OCI-LY1 (cell line): Measurements from ENCODE around the gene MAP2.

Experiments
- H2AFZ ChIP-seq: fragments of 200-600 bp; sonication (generic), shearing (Covaris generic); 2 replicates; pipeline ENCODE4 v1.6.0; 2014; ENCODE audit warnings: antibody characterized with exemption, mild to moderate bottlenecking, low read length
- H3F3A ChIP-seq: fragments of 200-600 bp; sonication (generic), shearing (Covaris generic); 2 replicates; pipeline ENCODE4 v1.6.0; 2014; ENCODE audit warnings: mild to moderate bottlenecking, antibody characterized with exemption, low read length, moderate library complexity; ENCODE audit not compliant: insufficient read depth
- H3K27ac ChIP-seq: fragments of 200-600 bp; sonication (generic); 2 replicates; pipeline ENCODE4 v1.5.1; 2014; ENCODE audit warnings: low read length, mixed run types, mild to moderate bottlenecking, low read depth; ENCODE audit not compliant: poor library complexity, severe bottlenecking
- H3K27me3 ChIP-seq: fragments of 200-600 bp; sonication (generic); 2 replicates; pipeline ENCODE4 v1.6.0; 2014; ENCODE audit warnings: antibody characterized with exemption, mild to moderate bottlenecking, low read length, moderate library complexity; ENCODE audit not compliant: insufficient read depth
- H3K36me3 ChIP-seq: fragments of 200-600 bp; sonication (generic); 2 replicates; pipeline ENCODE4 v1.6.1; 2014; ENCODE audit warnings: mild to moderate bottlenecking, antibody characterized with exemption, low read length, moderate library complexity, mixed read lengths; ENCODE audit not compliant: insufficient read depth
- H3K4me1 ChIP-seq: fragments of 200-600 bp; sonication (generic); 2 replicates; pipeline ENCODE4 v1.5.1; 2014; ENCODE audit warnings: mild to moderate bottlenecking, low read length, moderate library complexity; ENCODE audit not compliant: insufficient read depth, severe bottlenecking
- H3K4me2 ChIP-seq: fragments of 200-600 bp; sonication (generic), shearing (Covaris generic); 2 replicates; pipeline ENCODE4 v1.6.1; 2014; ENCODE audit warnings: low read length
- H3K4me3 ChIP-seq: fragments of 200-600 bp; sonication (generic); 2 replicates; pipeline ENCODE4 v1.5.1; 2014; ENCODE audit warnings: low read length, low read depth, mild to moderate bottlenecking, mixed read lengths; ENCODE audit not compliant: poor library complexity, severe bottlenecking
- H3K79me2 ChIP-seq: fragments of 200-600 bp; shearing (Covaris generic); 2 replicates; pipeline ENCODE4 v1.6.1; 2016; ENCODE audit warnings: mixed run types, low read length, mixed read lengths; ENCODE audit not compliant: insufficient read depth
- H3K9ac ChIP-seq: fragments of 200-600 bp; sonication (generic), shearing (Covaris generic); 2 replicates; pipeline ENCODE4 v1.6.1; 2014; ENCODE audit warnings: mild to moderate bottlenecking, low read length, mixed read lengths
- H3K9me2 ChIP-seq: fragments of 200-600 bp; sonication (generic), shearing (Covaris generic); 2 replicates; pipeline ENCODE4 v1.6.1; 2014; ENCODE audit warnings: low read depth, mild to moderate bottlenecking, low read length, mixed read lengths
- H3K9me3 ChIP-seq: fragments of 200-600 bp; shearing (Covaris generic); 2 replicates; pipeline ENCODE4 v1.6.1; 2014; ENCODE audit warnings: low read length, mixed read lengths
- H4K20me1 ChIP-seq: fragments of 200-600 bp; sonication (generic), shearing (Covaris generic); 2 replicates; pipeline ENCODE4 v1.6.0; 2016; ENCODE audit warnings: mild to moderate bottlenecking, low read length; ENCODE audit not compliant: insufficient read depth
- CTCF ChIP-seq: fragments of 200-600 bp; sonication (generic), shearing (Covaris generic); IDR thresholded peaks from 2 replicates; pipeline ENCODE4 v1.5.1; 2017; ENCODE audit warnings: mild to moderate bottlenecking, antibody characterized with exemption, low read length, moderate library complexity, mixed read lengths
- EZH2 ChIP-seq: fragments of 200-600 bp; sonication (generic), shearing (Covaris generic); IDR thresholded peaks from 2 replicates; pipeline ENCODE4 v1.8.0; 2017; ENCODE audit warnings: borderline replicate concordance, mixed run types, mild to moderate bottlenecking, antibody characterized with exemption, low read length, moderate library complexity, mixed read lengths

Gene MAP2

GRCh38 chr2:209642146-209642820 is 218.4 kb downstream of the MAP2 start:
- no peaks in the 10 kb centered on the region for H3K9me2 ChIP-seq
- no peaks in the 10 kb centered on the region for H3K36me3 ChIP-seq
- no peak overlapping the region for H3K27ac ChIP-seq
- H3F3A ChIP-seq = no peaks in the 10 kb centered on the region
- no peak overlapping the region for H3K4me2 ChIP-seq
- no peaks in the 10 kb centered on the region for H3K27me3 ChIP-seq
- H3K4me1 ChIP-seq = no peaks in the 10 kb centered on the region
- H3K79me2 ChIP-seq = no peaks in the 10 kb centered on the region
- H4K20me1 ChIP-seq = no peaks in the 10 kb centered on the region
- H3K4me3 ChIP-seq = no peak overlapping the region
- no peak overlapping the region for H3K9ac ChIP-seq
- TF ChIP-seq CTCF (no peak), EZH2 (no peak)
- H3K9me3 ChIP-seq = no peaks in the 10 kb centered on the region
- H2AFZ ChIP-seq = no peak overlapping the region

- no peak overlapping the region for H3K27ac ChIP-seq
- H2AFZ ChIP-seq = no peak overlapping the region
- no peaks in the 10 kb centered on the region for H3K4me1 ChIP-seq
- H3K9me3 ChIP-seq = no peaks in the 10 kb centered on the region
- H3K4me3 ChIP-seq = no peak overlapping the region
- H3K9ac ChIP-seq = no peak overlapping the region
- no peaks in the 10 kb centered on the region for H3K36me3 ChIP-seq
- H3K9me2 ChIP-seq = no peaks in the 10 kb centered on the region
- H3K27me3 ChIP-seq = no peaks in the 10 kb centered on the region
- no peaks in the 10 kb centered on the region for H3F3A ChIP-seq
- TF ChIP-seq EZH2 = no peak
- TF ChIP-seq CTCF = no peak
- no peak overlapping the region for H3K4me2 ChIP-seq
- H3K79me2 ChIP-seq = no peaks in the 10 kb centered on the region
- no peaks in the 10 kb centered on the region for H4K20me1 ChIP-seq
Measured at GRCh38 chr2:209644842-209645241, 221.0 kb downstream of the MAP2 start.

GRCh38 chr2:209648714-209649113 is 224.9 kb downstream of the MAP2 start:
- H2AFZ ChIP-seq = no peak overlapping the region
- TF ChIP-seq CTCF = no peak
- no peak for TF ChIP-seq EZH2
- H3K36me3 ChIP-seq = no peaks in the 10 kb centered on the region
- no peaks in the 10 kb centered on the region for H3K4me1 ChIP-seq
- no peaks in the 10 kb centered on the region for H3K79me2 ChIP-seq
- no peak overlapping the region for H3K4me3 ChIP-seq
- no peak overlapping the region for H3K27ac ChIP-seq
- H3K9me2 ChIP-seq = no peaks in the 10 kb centered on the region
- H3K27me3 ChIP-seq = no peaks in the 10 kb centered on the region
- no peak overlapping the region for H3K4me2 ChIP-seq
- no peaks in the 10 kb centered on the region for H3K9me3 ChIP-seq
- H3F3A ChIP-seq = no peaks in the 10 kb centered on the region; the same call in 1 of the 2 replicates
- H4K20me1 ChIP-seq = no peaks in the 10 kb centered on the region
- H3K9ac ChIP-seq = no peak overlapping the region
